Lung microvascular endothelial cell (primary cell): ENCODE measurements around the gene POLR1E. TPM values are rescaled to one million over a fixed set of nuclear protein-coding genes. Genes with fewer than 3 reads are reported as not detected.
A peak's percentile ranks its signal among the peaks of the same experiment; 100 is the strongest.
"Not testable (repeated sequence)": the region's sequence is repeated elsewhere in the genome, so short reads cannot be mapped to it uniquely, and the experiment has no call there.

Experiments used
- DNase-seq, 2 donors: peaks; one replicate each; pipeline versions ENCODE4 v3.0.0 to v3.0.0-alpha.2; 2010; ENCODE audit warnings: low read depth in 2 of 2
- total RNA-seq: library from RNA; depleted of rRNA; stranded (reverse); fragments of >200 nt; gene quantifications from 2 replicates; pipeline ENCODE4 v1.2.1, GENCODE V29; 2014

The POLR1E gene
- total RNA-seq, 1 donor from 2014 or later, result 10.5 TPM

DNA sequence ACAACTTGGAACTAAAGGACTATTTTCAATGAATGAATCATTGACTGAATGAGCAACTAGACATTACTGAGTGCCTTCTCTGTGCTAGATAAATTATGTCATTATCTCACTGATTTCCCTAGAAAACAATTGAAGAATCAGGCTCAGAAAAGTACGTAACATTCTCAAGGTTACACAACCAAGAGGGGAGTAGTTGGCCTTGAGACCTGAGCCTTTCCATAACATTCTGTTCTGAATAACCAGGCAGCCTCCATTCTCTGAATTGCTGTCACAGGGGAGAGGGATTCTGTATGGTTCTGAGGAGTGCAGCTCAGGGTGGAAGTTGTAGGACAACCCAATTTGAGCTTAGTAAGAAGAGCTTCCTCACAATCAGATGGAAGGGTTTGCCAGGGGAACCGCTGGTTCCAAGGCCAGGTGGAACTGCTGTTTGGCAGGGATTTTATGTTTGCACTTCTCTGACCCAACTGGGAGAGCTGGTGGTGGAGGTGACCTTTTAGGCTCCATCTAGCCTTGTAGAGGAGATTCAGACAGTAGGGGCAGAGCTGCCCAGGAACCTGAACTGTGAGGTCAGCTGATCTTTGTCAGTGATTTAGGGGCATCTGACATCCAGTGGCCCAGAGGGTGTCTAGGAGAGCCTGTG lies 16.3 kb downstream of the POLR1E start:
- no peak for DNase-seq

DNA sequence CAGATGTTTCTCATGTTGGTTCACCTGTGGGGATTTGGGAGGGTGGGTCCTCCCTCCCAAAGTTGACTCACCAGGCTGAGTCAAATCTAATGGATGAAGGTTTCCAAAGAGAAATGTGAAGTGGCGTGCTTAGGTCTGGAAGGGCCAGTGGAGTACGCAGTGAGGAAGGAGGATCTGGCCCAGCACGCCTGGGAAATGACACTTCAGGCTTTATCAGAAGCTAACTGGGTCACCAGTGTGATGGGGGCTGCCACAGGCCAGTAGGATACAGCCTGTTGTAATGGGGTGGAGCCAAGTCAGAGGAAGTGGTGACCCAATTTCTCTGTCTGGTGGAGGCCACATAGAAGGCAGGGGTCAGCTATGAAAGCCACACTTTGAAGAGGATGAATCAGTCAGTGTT lies 18.0 kb downstream of the POLR1E start:
- DNase-seq, result peak in 1 of 2 donors; percentile 24

DNA sequence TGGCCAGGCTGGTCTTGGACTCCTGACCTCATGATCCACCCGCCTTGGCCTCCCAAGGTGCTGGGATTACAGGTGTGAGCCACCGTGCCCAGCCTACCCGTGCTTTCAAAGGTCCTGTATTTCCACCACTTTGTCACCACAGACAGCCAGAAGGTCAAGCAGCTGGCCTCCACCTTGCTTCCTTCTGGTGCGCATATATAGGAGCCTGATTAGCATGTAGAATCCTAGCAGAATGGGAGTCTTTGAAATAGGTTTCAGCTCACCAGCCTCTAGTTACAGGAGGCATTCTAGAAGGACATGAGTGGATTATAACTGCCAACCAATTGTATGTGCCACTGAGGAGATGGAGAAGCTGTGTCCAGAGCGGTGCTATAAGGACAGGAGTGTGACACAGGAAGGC lies 18.9 kb downstream of the POLR1E start:
- no peak for DNase-seq

DNA sequence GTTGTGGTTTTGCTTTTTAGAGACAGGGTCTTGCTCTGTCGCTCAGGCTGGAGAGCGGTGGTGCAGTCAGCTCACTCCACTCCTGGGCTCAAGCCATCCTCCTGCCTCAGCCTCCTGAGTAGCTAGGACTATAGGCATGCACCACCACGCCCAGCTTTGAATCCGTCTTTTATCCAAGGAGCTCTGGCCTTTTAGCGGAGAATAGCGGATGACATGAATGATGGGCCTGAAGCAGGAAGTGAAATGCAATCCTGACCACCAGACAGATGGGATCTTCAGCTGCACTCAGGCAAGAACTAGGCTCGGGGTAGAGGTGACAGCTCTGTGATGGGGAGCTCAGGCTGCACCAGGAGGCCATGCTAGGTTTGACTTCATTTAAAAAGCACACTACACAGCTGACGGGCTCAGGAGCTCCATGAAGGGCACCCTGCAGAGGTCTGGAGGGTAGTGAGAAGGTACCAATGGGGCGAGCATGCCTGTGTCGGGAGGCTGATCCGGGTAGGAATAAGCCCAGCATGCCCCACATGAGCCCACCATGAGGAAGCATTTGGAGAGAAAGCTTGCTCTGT lies 21.9 kb downstream of the POLR1E start:
- no peak for DNase-seq

DNA sequence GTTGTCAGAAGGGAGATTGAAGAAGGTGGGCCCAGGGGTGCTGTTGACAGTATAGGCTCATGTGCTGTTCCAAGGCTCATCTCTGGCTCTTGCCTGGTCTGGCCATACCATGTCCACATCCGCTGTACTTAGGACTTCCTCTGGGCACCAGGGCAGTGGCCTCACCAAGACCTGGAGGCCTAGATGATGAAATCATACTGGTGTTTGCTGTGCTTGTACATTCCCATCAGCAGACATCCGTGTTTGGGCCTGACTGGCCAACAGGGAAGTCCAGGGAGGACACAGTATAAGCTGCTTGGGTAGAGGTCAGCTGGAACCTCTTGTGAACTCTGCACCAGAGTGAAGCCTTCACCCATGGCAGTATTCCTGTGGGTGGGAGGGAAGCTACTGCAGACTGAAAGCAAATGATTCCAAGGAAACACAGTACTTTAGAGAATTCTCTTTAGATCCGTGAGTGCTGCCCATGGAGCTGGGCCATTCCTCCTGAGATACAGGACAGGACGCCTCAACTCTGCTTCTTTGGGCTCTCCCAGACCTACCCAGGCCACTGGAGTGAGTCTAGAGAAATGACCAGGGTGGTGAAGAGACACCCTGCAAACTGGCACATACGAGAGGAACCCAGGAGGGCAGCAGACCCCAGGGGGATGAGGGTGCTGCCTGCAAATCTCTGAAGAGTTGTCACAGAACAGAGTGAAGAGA lies 22.5 kb downstream of the POLR1E start:
- DNase-seq, result no peak

DNA sequence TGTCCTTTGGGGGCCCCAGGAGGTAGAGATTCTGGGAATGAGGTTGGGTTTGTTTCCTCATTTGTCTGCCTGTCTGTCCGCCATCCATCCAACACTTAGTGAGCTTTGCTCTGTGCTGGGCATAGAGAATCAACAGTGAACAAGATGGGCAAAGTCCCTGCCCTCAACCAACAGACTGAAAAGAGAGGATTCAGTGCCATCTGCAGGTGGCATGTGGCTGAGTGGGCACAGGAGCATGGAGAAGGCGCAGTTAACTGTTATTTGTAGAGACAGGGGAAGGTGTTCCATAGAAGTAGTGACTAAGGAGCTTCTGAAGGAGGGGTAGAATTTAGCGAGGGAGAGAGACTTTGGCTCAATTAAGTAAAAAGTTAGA lies 23.1 kb downstream of the POLR1E start:
- no peak for DNase-seq

DNA sequence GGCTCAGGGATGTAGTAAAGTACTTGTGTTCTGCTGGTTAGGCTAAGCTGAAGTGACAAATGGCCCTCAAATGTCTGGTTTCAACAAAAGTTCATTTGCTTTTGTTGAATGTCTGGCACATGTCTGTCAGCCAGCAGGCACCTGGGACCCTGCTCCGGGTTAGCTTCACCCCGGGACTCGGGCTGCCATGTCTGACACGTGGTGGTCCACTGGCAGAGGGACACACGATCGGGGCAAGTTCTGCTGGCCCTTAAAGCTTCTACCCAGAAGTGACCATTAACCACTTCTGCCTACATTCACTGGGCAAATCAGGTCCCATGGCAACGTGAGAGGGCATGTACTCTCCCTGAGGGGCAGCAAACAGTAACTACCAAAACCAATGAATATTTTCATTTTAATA lies 23.8 kb downstream of the POLR1E start:
- no peak for DNase-seq

DNA sequence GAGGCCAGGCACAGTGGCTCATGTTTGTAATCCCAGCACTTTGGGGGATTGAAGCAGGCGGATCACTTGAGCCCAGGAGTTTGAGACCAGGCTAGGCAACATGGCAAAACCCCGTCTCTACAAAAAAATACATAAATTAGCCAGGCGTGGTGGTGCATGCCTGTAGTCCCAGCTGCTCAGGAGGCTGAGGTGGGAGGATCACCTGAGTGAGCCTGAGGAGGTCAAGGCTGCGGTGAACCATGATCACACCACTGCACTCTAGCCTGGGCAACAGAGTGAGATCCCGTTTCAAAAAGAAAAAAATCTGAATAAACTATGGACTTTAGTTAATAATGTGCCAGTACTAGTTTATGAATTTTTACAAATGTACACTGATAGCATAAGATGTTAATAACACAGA lies 24.3 kb downstream of the POLR1E start:
- not testable (repeated sequence) for DNase-seq

DNA sequence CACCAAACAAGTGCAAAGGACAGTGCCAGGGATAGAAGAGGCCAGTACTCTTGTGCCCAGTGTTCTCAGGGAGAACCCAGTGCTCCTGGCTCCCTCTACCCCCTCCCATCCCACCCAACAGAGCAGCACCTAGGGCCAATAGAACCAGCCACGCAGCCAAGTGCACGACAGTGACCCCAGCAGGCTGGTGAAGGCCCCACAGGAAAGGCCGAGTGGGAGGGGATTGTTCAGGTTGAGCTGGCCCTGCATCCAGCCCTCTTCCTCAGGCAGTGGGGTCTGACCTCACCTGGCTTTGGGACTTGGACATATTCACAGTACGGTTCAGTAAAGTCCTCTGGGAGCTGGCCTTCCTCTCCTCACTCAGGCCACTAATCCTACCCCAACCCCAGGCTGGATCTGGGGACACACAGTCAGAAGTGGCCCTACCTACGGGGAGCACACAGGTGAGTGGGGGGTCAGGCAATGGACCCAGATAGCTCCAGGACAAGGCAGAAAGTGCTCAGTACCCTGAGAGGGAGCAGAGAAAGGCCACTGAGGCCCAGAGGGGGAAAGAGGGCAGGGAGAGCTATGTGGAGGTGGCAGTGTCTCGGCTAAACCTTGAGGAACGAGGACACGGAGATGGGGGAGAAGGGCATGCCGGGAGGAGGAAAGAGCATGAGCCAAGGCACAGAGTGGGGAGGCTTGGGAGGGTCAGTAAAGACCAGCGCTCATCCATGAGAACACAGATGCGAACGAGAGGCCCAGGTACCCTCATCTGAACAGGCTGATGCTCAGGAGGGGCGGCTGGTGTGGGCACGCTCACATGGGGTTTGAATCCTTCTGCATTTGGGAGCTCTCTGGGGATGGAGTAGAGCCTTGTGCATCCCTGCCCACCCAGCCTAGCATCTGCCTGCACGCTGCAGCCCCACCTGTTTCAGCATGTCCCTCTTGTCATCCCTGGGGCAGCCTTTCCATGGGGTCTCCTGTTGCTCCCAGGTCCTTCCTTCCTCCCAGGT lies 25.6 kb downstream of the POLR1E start:
- no peak for DNase-seq

DNA sequence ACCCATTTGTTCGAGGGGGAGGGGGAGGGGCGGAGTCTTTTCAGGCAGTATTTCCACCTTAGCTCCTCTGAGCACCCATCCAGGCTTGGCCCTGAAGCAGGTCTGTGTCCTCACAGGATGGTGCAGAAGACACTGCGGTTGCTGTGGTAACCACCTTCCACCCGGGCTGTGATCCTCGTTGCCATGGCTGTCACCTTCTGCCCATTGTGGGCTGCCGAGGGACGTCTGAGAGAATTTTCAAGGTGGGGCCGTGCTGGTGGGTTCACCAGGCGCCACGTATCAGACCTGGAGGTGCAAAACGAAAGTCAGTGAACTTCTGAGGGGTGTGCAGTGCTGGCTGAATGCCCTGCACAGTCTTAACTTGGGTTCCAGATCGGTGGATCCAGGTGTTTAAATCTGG lies 26.7 kb downstream of the POLR1E start:
- DNase-seq, result no peak

DNA sequence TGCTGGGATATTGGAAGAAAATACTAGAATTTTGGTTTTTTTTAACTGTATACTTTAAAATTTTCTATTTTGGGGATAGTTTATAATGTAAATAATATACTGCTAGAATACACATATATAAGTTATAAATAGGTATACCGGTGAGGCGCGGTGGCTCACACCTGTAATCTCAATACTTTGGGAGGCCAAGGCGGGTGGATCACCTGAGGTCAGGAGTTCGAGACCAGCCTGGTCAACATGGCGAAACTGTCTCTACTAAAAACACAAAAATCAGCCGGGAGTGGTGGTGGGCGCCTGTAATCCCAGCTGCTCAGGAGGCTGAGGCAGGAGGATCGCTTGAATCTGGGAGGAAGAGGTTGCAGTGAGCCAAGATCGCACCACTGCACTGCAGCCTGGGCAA lies 28.7 kb downstream of the POLR1E start:
- DNase-seq, result not testable (repeated sequence)

DNA sequence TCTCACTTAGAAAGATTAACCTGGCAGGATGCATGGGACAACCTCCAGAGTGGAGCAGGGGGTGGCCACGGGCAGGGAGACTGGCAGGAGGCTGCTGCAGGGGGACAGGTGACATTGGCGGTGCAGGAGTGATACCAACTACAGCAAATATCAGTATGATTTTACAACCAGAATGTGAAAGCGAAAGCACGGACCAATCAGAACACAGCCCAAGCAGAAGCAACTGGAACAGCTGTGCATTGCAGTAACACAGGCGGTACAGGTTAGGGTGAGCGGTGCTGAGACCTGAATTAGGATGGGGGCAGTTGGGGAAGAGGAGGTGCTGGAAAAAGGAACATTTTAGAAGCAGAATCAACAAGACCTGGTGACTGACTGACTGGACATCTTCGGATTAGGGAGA lies 29.3 kb downstream of the POLR1E start:
- DNase-seq, result no peak

DNA sequence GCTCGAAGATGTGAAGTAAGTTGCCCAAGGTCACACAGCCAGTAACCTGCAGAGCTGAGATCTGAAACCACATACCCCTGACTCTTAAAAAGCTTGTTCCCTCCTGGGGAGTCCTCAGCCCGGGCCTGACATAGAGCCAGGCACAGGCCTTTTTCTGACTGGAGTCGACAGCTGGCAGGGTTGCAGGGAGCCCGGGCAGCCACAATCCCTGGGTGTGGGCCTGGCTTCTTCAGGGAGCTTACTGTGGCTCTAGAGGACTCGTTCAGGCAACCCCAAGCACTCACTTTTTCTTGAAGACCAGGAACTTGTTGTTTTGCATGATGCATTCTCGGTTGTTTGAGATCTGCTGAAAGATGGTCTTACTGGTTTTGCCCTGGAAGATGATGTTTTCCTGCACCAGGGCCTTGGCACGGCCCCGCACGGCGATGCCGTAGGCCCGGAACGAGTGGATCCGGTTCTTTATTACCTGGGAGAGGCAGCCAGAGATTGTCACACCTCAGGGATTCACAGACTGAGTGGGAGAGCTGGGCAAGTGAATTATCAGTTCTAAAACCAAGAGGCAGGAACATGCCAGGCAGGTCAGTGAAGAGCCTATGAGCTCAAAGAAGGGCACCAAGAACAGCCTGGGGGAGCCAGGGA lies 30.0 kb downstream of the POLR1E start:
- no peak for DNase-seq

DNA sequence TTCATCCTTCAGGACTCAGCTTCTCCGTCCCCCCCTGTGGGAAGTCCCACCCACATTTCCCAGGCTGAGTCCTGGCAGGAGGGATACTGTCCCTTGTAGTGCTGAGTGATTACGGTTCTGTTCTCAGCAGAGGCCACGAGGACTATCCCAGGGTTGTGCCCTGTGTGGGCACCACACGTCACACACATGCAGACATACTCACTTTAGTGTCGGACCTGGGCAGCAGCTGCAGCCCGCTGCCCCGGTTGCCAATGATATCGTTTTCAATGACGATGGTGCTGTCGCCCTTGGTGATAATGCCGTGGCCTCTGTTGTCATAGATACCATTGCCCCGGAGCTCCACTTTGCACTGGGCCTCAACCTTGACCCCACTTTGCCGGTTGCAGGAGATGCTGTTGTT lies 32.2 kb downstream of the POLR1E start:
- no peak for DNase-seq

DNA sequence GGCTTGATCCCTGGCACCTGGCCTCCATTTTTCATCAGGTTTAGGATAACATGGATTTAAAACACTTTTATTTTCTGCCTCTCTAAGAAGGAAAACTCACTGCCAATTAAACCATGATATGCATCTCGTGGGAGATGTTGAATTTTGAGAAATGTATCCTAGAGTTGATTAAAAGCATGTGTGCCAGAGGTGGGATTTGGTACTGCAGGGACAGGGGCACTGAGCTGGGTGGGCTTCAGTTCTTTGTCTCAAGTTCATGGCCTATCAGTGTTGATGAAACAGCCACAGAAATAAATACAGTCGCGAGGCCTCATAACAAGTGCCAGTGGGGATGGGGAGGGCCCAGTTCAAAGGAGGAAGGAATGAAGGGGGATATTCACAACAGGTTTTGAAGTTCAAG lies 34.9 kb downstream of the POLR1E start:
- DNase-seq, result no peak

DNA sequence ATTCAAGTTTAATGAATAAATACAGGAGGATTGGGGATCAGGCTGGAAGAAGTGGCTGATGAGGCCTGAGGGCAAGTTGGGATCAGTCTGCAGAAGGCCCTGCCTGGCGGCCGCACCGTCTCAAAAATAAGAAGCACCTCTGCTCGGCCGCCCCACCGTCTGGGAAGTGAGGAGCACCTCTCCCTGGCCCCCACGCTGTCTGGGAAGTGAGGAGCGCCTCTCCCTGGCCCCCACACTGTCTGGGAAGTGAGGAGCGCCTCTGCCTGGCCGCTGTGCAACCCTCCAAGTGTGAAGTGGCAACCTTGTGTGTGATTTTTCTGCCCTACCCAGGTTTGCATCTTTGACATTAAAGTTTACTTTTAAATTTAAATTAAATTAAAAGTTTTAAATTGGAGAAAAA lies 35.4 kb downstream of the POLR1E start:
- no peak for DNase-seq

DNA sequence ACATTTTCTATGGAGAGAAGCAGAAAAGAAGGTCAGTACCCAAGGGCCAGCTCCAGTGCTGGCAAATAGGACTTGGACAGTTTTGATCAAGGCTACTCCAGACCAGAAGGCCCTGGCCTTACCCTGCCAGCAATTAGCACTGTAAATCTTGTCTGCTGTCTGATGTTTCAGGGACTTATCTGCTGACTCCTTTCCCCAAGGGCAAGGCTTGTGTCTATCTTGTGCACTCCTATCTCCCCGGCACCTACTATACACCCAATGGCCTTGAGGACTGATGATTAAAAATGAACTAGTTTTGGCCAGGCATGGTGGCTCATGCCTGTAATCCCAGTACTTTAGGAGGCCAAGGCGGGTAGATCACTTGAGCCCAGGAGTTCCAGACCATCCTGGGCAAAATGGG lies 37.2 kb downstream of the POLR1E start:
- no peak for DNase-seq

DNA sequence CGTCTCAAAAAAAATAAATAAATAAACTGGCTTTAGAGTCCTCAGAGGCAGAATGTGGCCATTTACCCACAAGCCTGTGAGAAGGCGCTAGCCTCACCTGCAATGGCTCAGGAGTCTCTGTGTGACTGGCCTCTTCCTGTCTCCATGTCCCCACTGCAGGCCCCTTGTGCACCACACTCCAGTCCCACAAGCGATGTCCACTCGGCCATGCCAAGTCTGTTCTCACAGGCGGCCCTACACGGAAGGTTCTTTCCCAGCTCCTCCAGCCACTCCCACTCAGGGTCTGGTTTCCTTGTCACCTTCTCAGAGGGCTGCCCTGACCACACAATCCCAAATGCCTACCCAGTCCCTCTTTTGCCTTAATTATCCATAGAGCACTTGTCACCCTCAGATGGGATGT lies 38.2 kb downstream of the POLR1E start:
- DNase-seq, result no peak

DNA sequence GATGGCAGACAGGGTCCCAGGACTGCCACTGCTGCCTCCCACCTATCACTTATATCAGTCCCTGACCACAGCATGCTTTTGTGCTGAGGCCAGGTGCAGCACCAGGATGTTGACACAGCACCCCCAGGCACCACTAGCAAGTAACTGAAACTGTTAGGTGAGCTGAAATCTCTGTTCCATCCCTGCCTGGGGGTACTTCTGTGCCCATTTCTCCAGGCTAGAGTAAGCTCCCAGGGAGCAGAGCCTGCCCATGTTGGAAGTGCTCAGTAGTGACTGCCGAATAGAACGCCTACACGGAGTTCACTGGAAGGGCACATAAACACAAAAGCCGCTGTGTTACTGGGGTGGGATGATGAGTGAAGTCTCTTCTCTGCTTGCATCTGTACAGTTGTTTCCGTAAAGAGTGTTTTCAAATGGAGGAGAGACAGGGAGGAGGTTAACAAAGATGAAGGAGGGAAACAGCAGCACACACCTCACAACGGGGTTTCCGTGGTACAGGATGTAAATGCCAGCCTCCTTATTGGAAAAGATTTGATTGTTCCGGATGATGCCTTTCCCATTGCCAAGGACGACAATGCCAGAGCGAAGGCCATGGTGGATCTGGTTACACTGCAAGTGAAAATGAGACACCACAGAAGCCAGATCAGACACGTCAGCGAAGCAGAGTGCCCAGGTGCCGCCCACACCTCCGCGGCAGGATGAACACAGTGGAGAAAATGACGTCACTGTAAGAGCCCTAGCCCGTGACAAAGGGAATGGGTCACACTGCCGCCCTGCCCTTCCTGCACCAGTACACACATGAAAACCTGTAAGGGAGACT lies 43.1 kb downstream of the POLR1E start:
- DNase-seq, result peak in 1 of 2 donors; percentile 80

DNA sequence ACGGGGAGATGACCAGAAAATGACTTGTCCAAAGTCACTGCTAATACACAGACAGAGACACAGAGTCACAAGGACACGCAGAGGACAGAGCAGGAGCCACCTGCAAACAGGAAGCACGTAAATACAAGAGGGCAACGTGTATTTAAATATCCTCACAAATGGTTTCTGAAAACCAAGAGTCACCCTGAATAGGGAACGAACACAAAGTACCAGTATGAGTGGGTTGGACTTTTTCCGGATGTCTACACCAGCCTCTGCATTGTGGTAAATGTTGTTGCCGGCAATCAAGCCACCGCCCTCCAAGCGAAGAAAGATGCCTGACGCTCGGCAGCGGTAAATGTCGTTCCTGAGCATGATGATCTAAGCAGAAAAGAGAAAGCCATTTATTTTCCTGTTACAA lies 46.0 kb downstream of the POLR1E start:
- no peak for DNase-seq

DNA sequence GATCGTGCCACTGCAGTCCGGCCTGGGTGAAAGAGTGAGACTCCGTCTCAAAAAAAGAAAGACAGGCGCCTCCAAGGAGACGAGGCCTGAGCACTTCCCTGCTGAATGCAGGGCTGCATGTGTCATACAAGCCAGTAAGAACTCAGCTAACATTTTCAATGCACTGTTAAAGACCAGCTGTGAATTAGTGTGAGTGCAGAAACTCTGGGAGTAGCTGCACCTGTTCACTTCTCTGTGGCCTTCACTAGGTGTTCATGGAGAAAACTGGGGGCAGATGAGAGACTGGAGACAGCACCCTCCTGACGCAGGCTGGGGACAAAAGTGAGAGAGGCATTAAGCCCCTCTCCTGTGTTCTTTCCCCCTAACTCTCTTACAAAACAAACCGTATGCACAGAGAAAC lies 48.7 kb downstream of the POLR1E start:
- DNase-seq, result no peak
